Measurements from ENCODE around the gene FRRS1.
A peak's percentile ranks its signal among the peaks of the same experiment; 100 is the strongest.

FRRS1 gene

GRCh38 chr1:99738858-99739465 lies 27.5 kb downstream of the FRRS1 start:
- H3K4me3 ChIP-seq (ENCODE audit: low read depth, low read length) = no peak overlapping the region
- DNase-seq (ENCODE audit: low read depth) = no peak
- TF ChIP-seq CTCF (IDR thresholded peaks at IDR 0.05; ENCODE audit: low read depth, low read length, missing control alignments) = no peak

- TF ChIP-seq CTCF (IDR thresholded peaks at IDR 0.05; ENCODE audit: low read depth, low read length, missing control alignments) = no peak
- H3K4me3 ChIP-seq (ENCODE audit: low read depth, low read length) = no peak overlapping the region
- DNase-seq (ENCODE audit: low read depth) = no peak
Measured at GRCh38 chr1:99737016-99737415, 29.4 kb downstream of the FRRS1 start.

GRCh38 chr1:99735852-99736251 lies 30.6 kb downstream of the FRRS1 start:
- no peak for TF ChIP-seq CTCF (IDR thresholded peaks at IDR 0.05; ENCODE audit: low read depth, low read length, missing control alignments)
- no peak overlapping the region for H3K4me3 ChIP-seq (ENCODE audit: low read depth, low read length)
- DNase-seq (ENCODE audit: low read depth) = no peak

- H3K4me3 ChIP-seq (ENCODE audit: low read depth, low read length) = no peak overlapping the region
- no peak for DNase-seq (ENCODE audit: low read depth)
- no peak for TF ChIP-seq CTCF (IDR thresholded peaks at IDR 0.05; ENCODE audit: low read depth, low read length, missing control alignments)
Measured at GRCh38 chr1:99731384-99731783, 35.1 kb downstream of the FRRS1 start.

GRCh38 chr1:99728494-99729235 lies 37.8 kb downstream of the FRRS1 start:
- peak; percentile 47 for TF ChIP-seq CTCF (IDR thresholded peaks at IDR 0.05; ENCODE audit: low read depth, low read length, missing control alignments)
- no peak for DNase-seq (ENCODE audit: low read depth)
- H3K4me3 ChIP-seq (ENCODE audit: low read depth, low read length) = no peak overlapping the region

GRCh38 chr1:99727575-99728185 lies 38.8 kb downstream of the FRRS1 start:
- H3K4me3 ChIP-seq (ENCODE audit: low read depth, low read length) = no peak overlapping the region
- TF ChIP-seq CTCF (IDR thresholded peaks at IDR 0.05; ENCODE audit: low read depth, low read length, missing control alignments) = no peak
- DNase-seq (ENCODE audit: low read depth) = no peak
